ENCODE results near the gene CEP41.

- no peak for TF ChIP-seq RAD21 (conservative IDR thresholded peaks at IDR 0.05)
- no peak for TF ChIP-seq CTCF (IDR thresholded peaks at IDR 0.05; ENCODE audit: poor library complexity, severe bottlenecking)
These were observed 31.6 kb downstream of the CEP41 start for GRCh38 chr7:130409067-130409711.

Measured in neural cell (in vitro differentiated cells).